Osteoblast (primary cell): Measurements from ENCODE around the gene GRM7. TPM values are rescaled to one million over a fixed set of nuclear protein-coding genes. Genes with fewer than 3 reads are reported as not detected.

Experiments used
- DNase-seq: peaks from one replicate; pipeline ENCODE4 v3.0.0; 2011; ENCODE audit warnings: low spot score, mixed read lengths; ENCODE audit not compliant: insufficient read length; ENCODE audit errors: missing footprints
- H2AFZ ChIP-seq: 2 replicates; pipeline ENCODE4 v1.6.0; 2011; ENCODE audit warnings: mild to moderate bottlenecking, low read length
- H3K27ac ChIP-seq: 2 replicates; pipeline ENCODE4 v1.5.1; 2011; ENCODE audit warnings: mild to moderate bottlenecking, low read depth, low read length, moderate library complexity
- H3K27me3 ChIP-seq: 2 replicates; pipeline ENCODE4 v1.6.0; 2012; ENCODE audit warnings: mild to moderate bottlenecking, control low read depth, inconsistent platforms, low read length, moderate library complexity; ENCODE audit not compliant: insufficient read depth
- H3K36me3 ChIP-seq: 2 replicates; pipeline ENCODE4 v1.5.1; 2011; ENCODE audit warnings: mild to moderate bottlenecking, low read length, control low read depth, moderate library complexity; ENCODE audit not compliant: insufficient read depth
- H3K4me1 ChIP-seq: 2 replicates; pipeline ENCODE4 v1.5.1; 2011; ENCODE audit warnings: mild to moderate bottlenecking, low read length, control low read depth, moderate library complexity; ENCODE audit not compliant: insufficient read depth
- H3K4me2 ChIP-seq: 2 replicates; pipeline ENCODE4 v1.6.0; 2011; ENCODE audit warnings: mild to moderate bottlenecking, low read length; ENCODE audit not compliant: insufficient read depth
- H3K4me3 ChIP-seq: fragments of 200-600 bp; sonication (generic); 3 replicates; pipeline ENCODE4 v1.5.1; 2012; ENCODE audit warnings: mild to moderate bottlenecking, low read length, inconsistent platforms; ENCODE audit not compliant: insufficient read depth
- H3K79me2 ChIP-seq: 2 replicates; pipeline ENCODE4 v1.6.0; 2012; ENCODE audit warnings: mild to moderate bottlenecking, low read length, control low read depth, inconsistent platforms; ENCODE audit not compliant: insufficient read depth
- H3K9me3 ChIP-seq: 2 replicates; pipeline ENCODE4 v1.5.1; 2011; ENCODE audit warnings: low read depth, low read length, control low read depth
- H4K20me1 ChIP-seq: 2 replicates; pipeline ENCODE4 v1.6.0; 2012; ENCODE audit warnings: mild to moderate bottlenecking, low read length, control low read depth; ENCODE audit not compliant: insufficient read depth
- total RNA-seq: library from RNA; depleted of rRNA; stranded (reverse); fragments of >200 nt; gene quantifications from 2 replicates; pipeline ENCODE4 v1.2.3, GENCODE V29; 2012
- TF ChIP-seq, protein P1 (sequence below): IDR thresholded peaks from 2 replicates; pipeline ENCODE4 v1.5.1; 2011; ENCODE audit warnings: mild to moderate bottlenecking, low read depth, low read length, moderate library complexity; ENCODE audit errors: extremely low read depth

Gene GRM7
- total RNA-seq, 1 donor: not detected

DNA sequence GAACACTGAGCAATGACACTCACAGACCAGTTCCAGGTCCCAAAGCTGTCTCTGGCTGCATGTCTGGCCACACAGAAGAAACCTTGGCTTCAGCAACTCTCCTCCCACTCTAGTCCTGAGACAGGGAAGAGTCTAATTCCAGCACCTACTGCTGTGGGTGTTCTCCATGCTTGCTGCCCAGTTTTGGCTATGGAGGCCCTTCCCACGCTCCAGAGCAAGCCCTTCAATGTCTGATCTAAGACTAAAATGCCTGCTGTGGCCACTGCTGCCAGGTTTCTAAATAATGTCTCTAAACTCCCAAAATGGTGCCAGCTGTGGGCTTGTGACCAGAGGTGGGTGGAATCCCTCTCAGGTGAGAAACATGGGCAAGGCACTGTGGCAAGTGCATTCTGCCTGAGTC, 531.3 kb downstream of the GRM7 start:
- no peaks in the 10 kb centered on the region for H4K20me1 ChIP-seq
- TF ChIP-seq, protein P1, sequence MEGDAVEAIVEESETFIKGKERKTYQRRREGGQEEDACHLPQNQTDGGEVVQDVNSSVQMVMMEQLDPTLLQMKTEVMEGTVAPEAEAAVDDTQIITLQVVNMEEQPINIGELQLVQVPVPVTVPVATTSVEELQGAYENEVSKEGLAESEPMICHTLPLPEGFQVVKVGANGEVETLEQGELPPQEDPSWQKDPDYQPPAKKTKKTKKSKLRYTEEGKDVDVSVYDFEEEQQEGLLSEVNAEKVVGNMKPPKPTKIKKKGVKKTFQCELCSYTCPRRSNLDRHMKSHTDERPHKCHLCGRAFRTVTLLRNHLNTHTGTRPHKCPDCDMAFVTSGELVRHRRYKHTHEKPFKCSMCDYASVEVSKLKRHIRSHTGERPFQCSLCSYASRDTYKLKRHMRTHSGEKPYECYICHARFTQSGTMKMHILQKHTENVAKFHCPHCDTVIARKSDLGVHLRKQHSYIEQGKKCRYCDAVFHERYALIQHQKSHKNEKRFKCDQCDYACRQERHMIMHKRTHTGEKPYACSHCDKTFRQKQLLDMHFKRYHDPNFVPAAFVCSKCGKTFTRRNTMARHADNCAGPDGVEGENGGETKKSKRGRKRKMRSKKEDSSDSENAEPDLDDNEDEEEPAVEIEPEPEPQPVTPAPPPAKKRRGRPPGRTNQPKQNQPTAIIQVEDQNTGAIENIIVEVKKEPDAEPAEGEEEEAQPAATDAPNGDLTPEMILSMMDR: no peak
- H3K9me3 ChIP-seq: peaks cover 5% of the 10 kb centered on the region
- no peaks in the 10 kb centered on the region for H3K36me3 ChIP-seq
- no peak for DNase-seq
- no peaks in the 10 kb centered on the region for H3K27me3 ChIP-seq
- no peak overlapping the region for H2AFZ ChIP-seq
- H3K4me2 ChIP-seq: no peak overlapping the region
- H3K79me2 ChIP-seq: no peaks in the 10 kb centered on the region
- H3K4me1 ChIP-seq: no peaks in the 10 kb centered on the region
- H3K4me3 ChIP-seq: no peak overlapping the region
- no peak overlapping the region for H3K27ac ChIP-seq

DNA sequence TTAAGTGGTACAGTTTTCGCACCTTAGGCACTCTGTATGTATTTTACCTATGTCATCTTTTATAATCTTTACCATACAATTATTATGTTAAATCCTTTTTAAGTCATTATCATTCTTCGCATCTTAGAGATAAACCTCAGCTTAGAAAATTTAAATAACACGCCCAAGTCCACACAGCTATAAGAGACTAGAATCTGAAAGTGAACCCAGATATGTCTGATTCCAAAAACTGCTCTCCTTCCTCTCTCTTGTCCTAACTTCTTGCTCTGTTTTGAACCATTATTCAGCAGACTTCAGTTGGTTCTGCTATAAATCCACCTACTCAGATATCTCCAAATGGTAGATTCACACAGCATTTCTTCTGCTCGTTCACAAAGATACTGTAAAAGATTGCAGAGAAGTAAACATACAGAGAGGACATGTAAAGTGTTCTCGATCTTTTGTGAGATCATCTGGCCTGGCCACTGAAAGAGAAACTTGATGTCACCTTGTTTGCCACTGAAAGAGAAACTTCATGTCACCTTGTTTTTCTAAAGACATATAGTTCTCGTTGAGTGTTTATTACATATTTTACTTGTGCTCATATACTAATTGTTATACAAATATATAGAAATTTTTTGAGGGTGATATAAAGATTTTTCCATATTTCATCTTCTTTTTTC, 533.2 kb downstream of the GRM7 start:
- no peaks in the 10 kb centered on the region for H3K79me2 ChIP-seq
- no peak overlapping the region for H3K27ac ChIP-seq
- no peak overlapping the region for H3K4me2 ChIP-seq
- H2AFZ ChIP-seq: no peak overlapping the region
- H3K4me1 ChIP-seq: no peaks in the 10 kb centered on the region
- no peak for DNase-seq
- no peaks in the 10 kb centered on the region for H4K20me1 ChIP-seq
- peaks cover 5% of the 10 kb centered on the region for H3K9me3 ChIP-seq
- H3K27me3 ChIP-seq: no peaks in the 10 kb centered on the region
- H3K4me3 ChIP-seq: no peak overlapping the region
- TF ChIP-seq, protein P1: no peak
- no peaks in the 10 kb centered on the region for H3K36me3 ChIP-seq

DNA sequence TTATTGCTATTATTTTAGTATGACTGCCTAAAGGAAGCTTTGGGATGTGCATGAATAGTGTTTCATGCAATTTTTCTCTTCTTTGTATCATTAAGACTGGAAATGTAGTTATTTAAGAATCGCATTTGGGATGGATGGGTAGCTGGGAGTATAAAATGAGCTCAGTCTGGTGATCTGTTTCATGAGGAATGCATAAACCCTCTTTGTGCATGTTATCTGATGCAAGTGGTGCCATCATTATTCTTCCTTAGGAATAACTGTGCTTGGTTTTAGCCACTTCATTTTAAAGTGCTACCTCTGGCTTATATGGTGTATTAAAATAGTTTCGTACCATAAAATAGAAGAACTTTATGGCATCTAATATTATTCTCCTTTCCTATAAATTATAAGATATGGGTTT, 535.6 kb downstream of the GRM7 start:
- no peak overlapping the region for H3K4me2 ChIP-seq
- no peak overlapping the region for H3K27ac ChIP-seq
- H3K27me3 ChIP-seq: no peaks in the 10 kb centered on the region
- no peaks in the 10 kb centered on the region for H3K79me2 ChIP-seq
- H2AFZ ChIP-seq: no peak overlapping the region
- TF ChIP-seq, protein P1: no peak
- H4K20me1 ChIP-seq: no peaks in the 10 kb centered on the region
- peaks cover 5% of the 10 kb centered on the region for H3K9me3 ChIP-seq
- H3K36me3 ChIP-seq: no peaks in the 10 kb centered on the region
- no peak for DNase-seq
- no peaks in the 10 kb centered on the region for H3K4me1 ChIP-seq
- H3K4me3 ChIP-seq: no peak overlapping the region

DNA sequence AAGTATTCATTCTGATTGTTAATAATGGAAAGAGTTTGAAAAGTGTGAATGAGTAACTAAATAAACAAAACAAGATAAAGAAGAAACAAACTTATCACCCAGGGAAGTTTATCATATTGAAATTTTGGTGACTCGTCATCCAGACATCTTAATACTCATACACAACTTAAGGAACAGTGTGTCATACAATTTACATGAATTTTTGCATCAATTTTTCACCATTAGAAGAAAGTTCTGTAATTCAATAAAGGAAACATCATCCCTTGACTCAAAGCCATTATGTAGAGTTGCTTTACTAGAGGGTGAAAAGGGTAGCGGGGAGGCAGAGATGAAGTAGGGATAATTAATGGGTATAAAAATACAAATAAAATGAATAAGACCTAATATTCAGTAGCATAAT, 536.2 kb downstream of the GRM7 start:
- TF ChIP-seq, protein P1: no peak
- no peak overlapping the region for H3K4me2 ChIP-seq

More for the DNA sequence above, 536.2 kb downstream of the GRM7 start:
- no peaks in the 10 kb centered on the region for H3K27me3 ChIP-seq
- H3K9me3 ChIP-seq: peaks cover 4% of the 10 kb centered on the region
- DNase-seq: no peak
- no peaks in the 10 kb centered on the region for H3K79me2 ChIP-seq
- no peak overlapping the region for H2AFZ ChIP-seq
- H4K20me1 ChIP-seq: no peaks in the 10 kb centered on the region
- no peaks in the 10 kb centered on the region for H3K4me1 ChIP-seq
- H3K36me3 ChIP-seq: no peaks in the 10 kb centered on the region
- no peak overlapping the region for H3K27ac ChIP-seq
- no peak overlapping the region for H3K4me3 ChIP-seq
